Measurements from ENCODE around the gene IFRD1. TPM values are rescaled to one million over a fixed set of nuclear protein-coding genes. Genes with fewer than 3 reads are reported as not detected.

The IFRD1 gene
- 60.6 and 67.8 TPM in 2 replicates for total RNA-seq (2021)
- long read RNA-seq, transcript IFRD1-205 (4 exons, 1,938 nt), result minor isoform, 14 of 740 reads
- long read RNA-seq, transcript IFRD1-202 (12 exons, 2,290 nt), result major isoform, 634 of 740 reads
- long read RNA-seq, transcript IFRD1-201 (13 exons, 1,834 nt), result minor isoform, 6 of 740 reads
- long read RNA-seq, partial matches to known transcripts, result 15 of 740 reads
- long read RNA-seq, other reads (novel, unspliced or antisense), result 70 of 740 reads

GRCh38 chr7:112449902-112450806 is at the start of gene IFRD1:
IFRD1 (plus strand) TSS chr7:112450460; CDS start chr7:112450689, 229 bp downstream.
- Histone ChIP-seq H3T11ph (ENCODE audit: low read length) (no peak within 1 kb of the TSS), H2BK120ac (ENCODE audit: low read depth, low read length, poor library complexity, severe bottlenecking) (no peak within 1 kb of the TSS), H2BK5ac (ENCODE audit: insufficient read length, low read length) (no peak within 1 kb of the TSS), H3K4me2 (ENCODE audit: insufficient read depth, insufficient read length, low read length) (peak within 1 kb of the TSS; percentile 97), H3K23ac (ENCODE audit: insufficient read length, low read depth, low read length) (no peak within 1 kb of the TSS), H3K9ac (ENCODE audit: extremely low read depth, insufficient read length, low read length) (peak within 1 kb of the TSS; percentile 87), H3K14ac (ENCODE audit: insufficient read depth, low read length) (peak within 1 kb of the TSS; percentile 95), H4K91ac (ENCODE audit: insufficient read length, low read depth, low read length) (no peak within 1 kb of the TSS), H3K27me3 (ENCODE audit: insufficient read depth, low read length) (no peaks in the 10 kb centered on the region), H3K4me1 (ENCODE audit: insufficient read depth, low read length) (no peaks in the 10 kb centered on the region), H3K79me1 (ENCODE audit: insufficient read depth, low read depth, low read length, poor library complexity, severe bottlenecking) (peaks cover under 1% of the 10 kb centered on the region), H3K4ac (ENCODE audit: low read depth, low read length) (no peak within 1 kb of the TSS), H2AK5ac (ENCODE audit: insufficient read length, low read length) (no peak within 1 kb of the TSS), H3K9me3 (ENCODE audit: control insufficient read depth, low read depth, low read length) (no peaks in the 10 kb centered on the region), H4K5ac (ENCODE audit: insufficient read length, low read depth, low read length) (no peak within 1 kb of the TSS), H3K79me2 (ENCODE audit: insufficient read depth, low read length) (peaks cover 20% of the 10 kb centered on the region; the same call in 1 of the 2 replicates), H2BK12ac (ENCODE audit: insufficient read length, low read depth, low read length) (no peak within 1 kb of the TSS), H3K23me2 (ENCODE audit: insufficient read length, low read depth, low read length, poor library complexity, severe bottlenecking) (peaks cover 7% of the 10 kb centered on the region), H2BK20ac (ENCODE audit: low read depth, low read length, poor library complexity, severe bottlenecking) (no peak within 1 kb of the TSS), H3K18ac (ENCODE audit: insufficient read length, low read depth, low read length) (peak within 1 kb of the TSS; percentile 93), H2AFZ (ENCODE audit: low read length) (no peak within 1 kb of the TSS), H4K8ac (replicated peaks; ENCODE audit: insufficient read length, low read depth, low read length) (no peak within 1 kb of the TSS), H3K56ac (ENCODE audit: insufficient read length, low read depth, low read length) (no peak within 1 kb of the TSS), H2BK15ac (ENCODE audit: low read depth, low read length) (no peak within 1 kb of the TSS), H3K27ac (ENCODE audit: insufficient read length, low read depth, low read length) (no peak within 1 kb of the TSS), H4K20me1 (ENCODE audit: control insufficient read depth, insufficient read depth, insufficient read length) (no peaks in the 10 kb centered on the region)
- Mint-ChIP-seq H3K27ac (peak within 1 kb of the TSS; percentile 98 to 99 (median 99)), H3K36me3 (ENCODE audit: insufficient read depth in 1 of 3, low read depth in 3 of 3) (peaks cover 4 to 11% (median 4%) of the 10 kb centered on the region in 3 experiments; a peak in 4 of 7 replicates), H3K9me3 (no peaks in the 10 kb centered on the region), H3K27me3 (ENCODE audit: low read depth) (no peaks in the 10 kb centered on the region), H3K4me3 (peak within 1 kb of the TSS; percentile 97 to 99), H3K4me1 (peaks cover 29 to 31% of the 10 kb centered on the region in 2 experiments)
- no peak for TF ChIP-seq CTCF (conservative IDR thresholded peaks at IDR 0.05)
- peak; percentile 99 for DNase-seq
- no CpG with 5 or more reads among the region's 73 CpGs for WGBS (ENCODE audit: extremely low coverage, insufficient read length, low lambda C conversion rate)
